ENCODE measurements around the gene IGSF9B.

IGSF9B gene

GRCh38 chr11:133919330-133920108 lies 37.2 kb downstream of the IGSF9B start:
- no peak for TF ChIP-seq ZNF274 (IDR thresholded peaks at IDR 0.05; ENCODE audit: low read depth, low read length)

GRCh38 chr11:133918608-133919260 lies 38.0 kb downstream of the IGSF9B start:
- H3K4me3 ChIP-seq (ENCODE audit: low read length), result no peak overlapping the region

More at GRCh38 chr11:133919330-133920108, 37.2 kb downstream of the IGSF9B start:
- no peak overlapping the region for H3K4me3 ChIP-seq (ENCODE audit: low read length)

GRCh38 chr11:133917921-133918607 lies 38.7 kb downstream of the IGSF9B start:
- TF ChIP-seq ZNF274 (IDR thresholded peaks at IDR 0.05; ENCODE audit: low read depth, low read length), result no peak
- no peak overlapping the region for H3K4me3 ChIP-seq (ENCODE audit: low read length)

More at GRCh38 chr11:133918608-133919260, 38.0 kb downstream of the IGSF9B start:
- TF ChIP-seq ZNF274 (IDR thresholded peaks at IDR 0.05; ENCODE audit: low read depth, low read length), result no peak

GRCh38 chr11:133916784-133917440 lies 39.9 kb downstream of the IGSF9B start:
- no peak overlapping the region for H3K4me3 ChIP-seq (ENCODE audit: low read length)
- no peak for TF ChIP-seq ZNF274 (IDR thresholded peaks at IDR 0.05; ENCODE audit: low read depth, low read length)

GRCh38 chr11:133913761-133914160 lies 43.0 kb downstream of the IGSF9B start:
- no peak for TF ChIP-seq ZNF274 (IDR thresholded peaks at IDR 0.05; ENCODE audit: low read depth, low read length)
- no peak overlapping the region for H3K4me3 ChIP-seq (ENCODE audit: low read length)

- TF ChIP-seq ZNF274 (IDR thresholded peaks at IDR 0.05; ENCODE audit: low read depth, low read length), result no peak
- no peak overlapping the region for H3K4me3 ChIP-seq (ENCODE audit: low read length)
These were observed 45.6 kb downstream of the IGSF9B start for GRCh38 chr11:133911171-133911570.

GRCh38 chr11:133910101-133910500 lies 46.7 kb downstream of the IGSF9B start:
- TF ChIP-seq ZNF274 (IDR thresholded peaks at IDR 0.05; ENCODE audit: low read depth, low read length), result no peak
- no peak overlapping the region for H3K4me3 ChIP-seq (ENCODE audit: low read length)

- no peak overlapping the region for H3K4me3 ChIP-seq (ENCODE audit: low read length)
- TF ChIP-seq ZNF274 (IDR thresholded peaks at IDR 0.05; ENCODE audit: low read depth, low read length), result no peak
These were observed 47.9 kb downstream of the IGSF9B start for GRCh38 chr11:133908827-133909226.

GRCh38 chr11:133907841-133908241 lies 48.9 kb downstream of the IGSF9B start:
- TF ChIP-seq ZNF274 (IDR thresholded peaks at IDR 0.05; ENCODE audit: low read depth, low read length), result no peak
- H3K4me3 ChIP-seq (ENCODE audit: low read length), result no peak overlapping the region

- TF ChIP-seq ZNF274 (IDR thresholded peaks at IDR 0.05; ENCODE audit: low read depth, low read length), result no peak
These were observed 49.6 kb downstream of the IGSF9B start for GRCh38 chr11:133907216-133907615.

GRCh38 chr11:133906746-133907145 lies 50.0 kb downstream of the IGSF9B start:
- no peak for TF ChIP-seq ZNF274 (IDR thresholded peaks at IDR 0.05; ENCODE audit: low read depth, low read length)
- no peak overlapping the region for H3K4me3 ChIP-seq (ENCODE audit: low read length)

More at GRCh38 chr11:133907216-133907615, 49.6 kb downstream of the IGSF9B start:
- H3K4me3 ChIP-seq (ENCODE audit: low read length), result no peak overlapping the region

GRCh38 chr11:133906241-133906640 lies 50.5 kb downstream of the IGSF9B start:
- no peak for TF ChIP-seq ZNF274 (IDR thresholded peaks at IDR 0.05; ENCODE audit: low read depth, low read length)
- no peak overlapping the region for H3K4me3 ChIP-seq (ENCODE audit: low read length)

GRCh38 chr11:133905677-133906156 lies 51.1 kb downstream of the IGSF9B start:
- H3K4me3 ChIP-seq (ENCODE audit: low read length), result no peak overlapping the region
- TF ChIP-seq ZNF274 (IDR thresholded peaks at IDR 0.05; ENCODE audit: low read depth, low read length), result no peak
